ENCODE results near the gene SCAF1. TPM values are rescaled to one million over a fixed set of nuclear protein-coding genes. Genes with fewer than 3 reads are reported as not detected.

SCAF1 gene
- total RNA-seq, 2 donors from 2014 or later = 16.1 to 36.6 TPM

GRCh38 chr19:49643466-49643865 is 1.5 kb downstream of the SCAF1 start:
- DNase-seq = no peak
- TF ChIP-seq CTCF (IDR thresholded peaks at IDR 0.05) (no peak), POLR2A (IDR thresholded peaks at IDR 0.05) (no peak)
- H3K9me3 ChIP-seq = no peaks in the 10 kb centered on the region
- H3K27ac ChIP-seq = no peak overlapping the region
- H3K4me3 ChIP-seq = no peak overlapping the region
- intact Hi-C loops (cut with DNase I) = no loop called here
- H3K4me1 ChIP-seq = peaks cover 45% of the 10 kb centered on the region
- no peaks in the 10 kb centered on the region for H3K36me3 ChIP-seq (replicated peaks in 1 of 2; ENCODE audit: insufficient read depth in 1 of 2, low read depth in 2 of 2)
- ATAC-seq = no peak
- H3K27me3 ChIP-seq = no peaks in the 10 kb centered on the region
- 64 to 65% methylated on average over 2 of the region's 2 CpGs for WGBS, 2 donors

GRCh38 chr19:49645592-49645991 is 3.6 kb downstream of the SCAF1 start:
- H3K27ac ChIP-seq = no peak overlapping the region
- 84 to 94% methylated on average over 11 of the region's 11 CpGs for WGBS, 2 donors
- H3K9me3 ChIP-seq = no peaks in the 10 kb centered on the region
- H3K4me1 ChIP-seq = peaks cover 31% of the 10 kb centered on the region
- TF ChIP-seq POLR2A (IDR thresholded peaks at IDR 0.05) (no peak), CTCF (IDR thresholded peaks at IDR 0.05) (no peak)
- H3K4me3 ChIP-seq = no peak overlapping the region
- H3K27me3 ChIP-seq = no peaks in the 10 kb centered on the region
- ATAC-seq (no peak), DNase-seq (no peak)
- intact Hi-C loops (cut with DNase I) = no loop called here
- peaks cover 0 to 3% of the 10 kb centered on the region in 2 donors for H3K36me3 ChIP-seq (replicated peaks in 1 of 2; ENCODE audit: insufficient read depth in 1 of 2, low read depth in 2 of 2)

GRCh38 chr19:49645995-49646394 is 4.0 kb downstream of the SCAF1 start:
- 82 to 91% methylated on average over 8 to 13 of the region's 13 CpGs for WGBS, 2 donors
- ATAC-seq (no peak), DNase-seq (no peak)
- no peak overlapping the region for H3K4me3 ChIP-seq
- H3K4me1 ChIP-seq = peaks cover 28% of the 10 kb centered on the region
- peaks cover 0 to 4% of the 10 kb centered on the region in 2 donors for H3K36me3 ChIP-seq (replicated peaks in 1 of 2; ENCODE audit: insufficient read depth in 1 of 2, low read depth in 2 of 2)
- H3K9me3 ChIP-seq = no peaks in the 10 kb centered on the region
- no peaks in the 10 kb centered on the region for H3K27me3 ChIP-seq
- intact Hi-C loops (cut with DNase I) = no loop called here
- TF ChIP-seq POLR2A (IDR thresholded peaks at IDR 0.05) (no peak), CTCF (IDR thresholded peaks at IDR 0.05) (no peak)
- no peak overlapping the region for H3K27ac ChIP-seq

GRCh38 chr19:49646586-49646985 is 4.6 kb downstream of the SCAF1 start:
- DNase-seq (no peak), ATAC-seq (no peak)
- no peaks in the 10 kb centered on the region for H3K27me3 ChIP-seq
- peaks cover 23% of the 10 kb centered on the region for H3K4me1 ChIP-seq
- H3K9me3 ChIP-seq = no peaks in the 10 kb centered on the region
- TF ChIP-seq CTCF (IDR thresholded peaks at IDR 0.05) = no peak
- TF ChIP-seq POLR2A (IDR thresholded peaks at IDR 0.05) = no peak
- intact Hi-C loops (cut with DNase I) = no loop called here
- peaks cover 3 to 6% of the 10 kb centered on the region in 2 donors for H3K36me3 ChIP-seq (replicated peaks in 1 of 2; ENCODE audit: insufficient read depth in 1 of 2, low read depth in 2 of 2)
- no peak overlapping the region for H3K4me3 ChIP-seq
- WGBS, 2 donors = 89 to 92% methylated on average over 17 of the region's 17 CpGs
- H3K27ac ChIP-seq = no peak overlapping the region

GRCh38 chr19:49651029-49651819 is 9.2 kb downstream of the SCAF1 start:
- 92 to 96% methylated on average over 23 to 59 of the region's 72 CpGs for WGBS, 2 donors

More at GRCh38 chr19:49651029-49651819, 9.2 kb downstream of the SCAF1 start:
- no peak overlapping the region for H3K27ac ChIP-seq
- intact Hi-C loops (cut with DNase I) = no loop called here
- H3K9me3 ChIP-seq = no peaks in the 10 kb centered on the region
- H3K36me3 ChIP-seq (replicated peaks in 1 of 2; ENCODE audit: insufficient read depth in 1 of 2, low read depth in 2 of 2) = peaks cover 3 to 26% of the 10 kb centered on the region in 2 donors
- ATAC-seq = no peak
- DNase-seq = no peak
- H3K4me3 ChIP-seq = no peak overlapping the region
- H3K4me1 ChIP-seq = no peaks in the 10 kb centered on the region
- H3K27me3 ChIP-seq = no peaks in the 10 kb centered on the region
- TF ChIP-seq CTCF (IDR thresholded peaks at IDR 0.05) (no peak), POLR2A (IDR thresholded peaks at IDR 0.05) (no peak)

All from body of pancreas (tissue), 4 donors.